HG03097 (cell line): ENCODE results near the gene PXDC1.

ENCODE experiments used
- ATAC-seq: cut with Tn5 transposase; IDR thresholded peaks from one replicate; pipeline ENCODE4 v1.9.1; 2021; ENCODE audit not compliant: unreplicated experiment, low FRiP score

Gene PXDC1, protein sequence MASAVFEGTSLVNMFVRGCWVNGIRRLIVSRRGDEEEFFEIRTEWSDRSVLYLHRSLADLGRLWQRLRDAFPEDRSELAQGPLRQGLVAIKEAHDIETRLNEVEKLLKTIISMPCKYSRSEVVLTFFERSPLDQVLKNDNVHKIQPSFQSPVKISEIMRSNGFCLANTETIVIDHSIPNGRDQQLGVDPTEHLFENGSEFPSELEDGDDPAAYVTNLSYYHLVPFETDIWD

DNA sequence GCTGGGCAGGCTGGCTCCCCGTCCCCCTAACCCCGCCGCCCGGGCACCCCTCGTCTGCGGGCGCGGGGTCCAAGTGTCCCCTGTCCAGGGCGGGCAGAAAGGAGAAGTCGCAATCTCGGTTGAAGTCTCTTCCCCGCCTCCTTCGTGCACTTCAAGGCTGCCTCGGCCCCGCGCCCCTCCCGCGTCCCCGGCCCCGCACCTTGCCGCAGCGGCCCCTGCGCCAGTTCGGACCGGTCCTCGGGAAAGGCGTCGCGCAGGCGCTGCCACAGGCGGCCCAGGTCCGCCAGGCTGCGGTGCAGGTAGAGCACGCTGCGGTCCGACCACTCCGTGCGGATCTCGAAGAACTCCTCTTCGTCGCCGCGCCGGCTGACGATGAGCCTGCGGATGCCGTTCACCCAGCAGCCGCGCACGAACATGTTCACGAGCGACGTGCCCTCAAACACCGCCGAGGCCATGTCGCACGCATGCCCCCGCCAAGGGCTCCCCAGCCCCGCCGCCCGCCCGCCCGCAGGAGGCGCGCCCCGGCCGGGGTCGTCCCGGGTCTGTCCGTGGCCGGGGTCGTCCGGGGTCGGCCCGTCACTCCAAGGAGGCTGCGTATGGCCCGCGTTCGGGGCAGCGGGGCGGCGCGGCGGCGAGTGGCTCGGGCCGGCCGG is at the start of gene PXDC1:
Gene PXDC1, minus strand, starts transcription at position 637 of the 653 bp plus-strand sequence. Its CDS starts 182 bp downstream, at position 455.
- ATAC-seq = no peak

GRCh38 chr6:3800850-3801591 is 49.5 kb upstream of the PXDC1 start:
- no peak for ATAC-seq

DNA sequence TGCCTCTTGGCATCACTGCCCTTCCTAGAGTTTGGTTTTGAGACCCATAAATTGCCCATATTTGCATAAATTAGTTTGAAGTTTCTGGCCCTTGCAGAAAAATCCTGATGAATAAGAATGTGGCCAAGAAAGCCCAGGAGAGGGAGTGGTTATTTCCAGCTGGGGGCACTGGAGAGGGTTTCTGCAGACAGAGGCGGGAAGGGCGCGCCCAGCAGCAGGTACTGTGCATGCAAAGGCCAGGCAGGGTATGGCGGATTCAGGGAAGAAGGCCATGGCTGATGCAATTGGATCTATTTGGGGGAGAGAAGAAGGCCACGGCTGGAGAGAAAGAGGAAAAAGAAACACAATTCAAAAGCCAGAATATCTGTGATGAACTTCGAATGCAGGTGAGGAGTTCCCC is 48.2 kb upstream of the PXDC1 start:
- ATAC-seq = no peak

GRCh38 chr6:3798055-3798919 is 46.8 kb upstream of the PXDC1 start:
- no peak for ATAC-seq

- ATAC-seq = no peak
Observed at GRCh38 chr6:3797231-3798054, 45.9 kb upstream of the PXDC1 start.

- ATAC-seq = no peak
Observed at GRCh38 chr6:3796719-3797041, 45.2 kb upstream of the PXDC1 start.

DNA sequence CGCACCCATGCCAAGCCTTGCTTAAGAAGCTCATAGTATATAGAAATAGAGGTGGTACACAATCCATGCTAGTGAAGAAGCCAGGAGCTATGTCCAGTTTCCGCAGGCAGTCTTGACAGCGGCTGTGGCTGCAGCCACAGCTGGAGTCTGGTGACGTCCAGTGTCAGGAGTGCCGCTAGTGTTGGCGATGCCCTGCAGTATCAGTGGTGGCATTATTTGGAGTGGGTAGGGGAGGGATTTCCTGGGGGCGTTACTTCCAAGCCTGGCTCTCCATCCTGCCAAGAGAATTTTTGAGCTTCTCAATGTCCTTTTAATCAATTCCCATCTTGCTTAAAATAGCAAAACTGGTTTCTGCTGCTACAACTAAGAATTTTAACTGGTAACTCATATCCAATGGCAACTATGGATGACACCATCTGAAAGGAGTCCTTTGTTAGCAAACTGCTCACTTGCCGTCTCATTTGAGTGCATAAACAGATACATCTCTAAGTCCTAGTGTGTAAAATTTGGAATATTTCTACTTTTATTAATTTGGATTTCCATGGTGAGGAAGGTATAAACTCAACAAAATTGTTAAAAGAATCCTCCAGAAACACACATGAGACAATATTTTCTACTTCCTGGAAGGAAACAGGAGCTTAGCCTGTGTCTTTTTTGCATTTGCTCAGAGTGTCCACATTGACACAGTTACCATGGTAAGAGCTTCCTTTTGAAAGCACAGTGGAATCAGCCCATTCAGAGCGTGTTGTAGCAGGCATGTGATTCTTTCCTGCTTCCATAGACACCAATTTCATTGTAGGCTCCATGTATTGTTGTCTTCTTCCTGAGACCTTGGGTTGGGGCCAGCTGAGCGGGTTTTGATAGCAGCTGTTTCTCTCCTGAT is 44.6 kb upstream of the PXDC1 start:
- no peak for ATAC-seq

GRCh38 chr6:3794092-3794491 is 42.6 kb upstream of the PXDC1 start:
- peak; percentile 61 for ATAC-seq

DNA sequence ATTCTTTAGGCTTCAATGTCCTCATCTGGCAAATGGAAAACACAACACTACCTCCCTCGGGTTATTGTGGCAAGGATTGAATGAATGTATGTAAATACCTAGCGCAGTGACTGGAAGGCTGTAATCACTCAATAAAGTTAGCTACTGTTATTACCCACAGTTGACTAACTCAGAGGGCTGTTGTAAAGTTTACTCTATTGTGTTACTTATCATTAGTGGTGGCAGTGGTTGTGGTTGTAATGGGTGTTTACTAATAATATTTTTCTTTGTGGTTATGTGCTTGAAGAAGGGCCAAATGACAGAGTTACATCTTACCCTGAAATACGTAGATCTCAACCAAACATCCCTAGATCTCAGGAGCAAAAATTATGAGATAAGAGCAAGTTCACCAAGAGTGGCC is 42.0 kb upstream of the PXDC1 start:
- no peak for ATAC-seq

DNA sequence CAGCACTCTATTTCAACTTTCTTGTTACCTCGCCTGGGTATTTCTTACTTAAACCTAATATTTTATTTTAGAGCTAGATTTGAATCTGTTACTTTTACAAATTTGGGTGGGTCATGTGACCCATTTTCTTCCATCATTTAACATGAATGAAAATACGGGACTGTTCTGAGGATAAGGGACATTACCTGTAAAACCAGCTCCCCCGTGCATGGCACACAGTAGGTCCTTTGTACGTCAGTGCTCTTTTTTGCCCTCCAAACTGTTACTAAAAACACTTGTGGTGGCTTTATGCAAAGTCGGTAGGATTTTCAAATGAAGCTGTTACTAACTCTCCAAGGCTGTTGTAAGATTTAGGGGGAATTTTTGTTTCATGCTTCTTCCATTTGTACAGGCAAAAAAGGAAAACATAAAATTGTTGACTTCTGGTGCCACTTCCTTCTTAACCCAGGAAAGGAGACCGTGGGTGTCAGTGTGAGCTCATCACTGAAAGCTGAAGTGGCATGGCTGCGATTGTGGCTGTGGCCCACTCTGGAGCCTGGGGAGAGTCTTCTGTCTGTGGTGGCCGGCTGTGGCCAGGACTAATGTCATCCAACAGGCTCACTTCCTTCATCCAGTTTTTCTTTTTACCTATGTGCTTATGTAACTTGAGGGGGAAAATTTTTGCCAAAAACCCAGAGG is 40.2 kb upstream of the PXDC1 start:
- ATAC-seq = no peak

DNA sequence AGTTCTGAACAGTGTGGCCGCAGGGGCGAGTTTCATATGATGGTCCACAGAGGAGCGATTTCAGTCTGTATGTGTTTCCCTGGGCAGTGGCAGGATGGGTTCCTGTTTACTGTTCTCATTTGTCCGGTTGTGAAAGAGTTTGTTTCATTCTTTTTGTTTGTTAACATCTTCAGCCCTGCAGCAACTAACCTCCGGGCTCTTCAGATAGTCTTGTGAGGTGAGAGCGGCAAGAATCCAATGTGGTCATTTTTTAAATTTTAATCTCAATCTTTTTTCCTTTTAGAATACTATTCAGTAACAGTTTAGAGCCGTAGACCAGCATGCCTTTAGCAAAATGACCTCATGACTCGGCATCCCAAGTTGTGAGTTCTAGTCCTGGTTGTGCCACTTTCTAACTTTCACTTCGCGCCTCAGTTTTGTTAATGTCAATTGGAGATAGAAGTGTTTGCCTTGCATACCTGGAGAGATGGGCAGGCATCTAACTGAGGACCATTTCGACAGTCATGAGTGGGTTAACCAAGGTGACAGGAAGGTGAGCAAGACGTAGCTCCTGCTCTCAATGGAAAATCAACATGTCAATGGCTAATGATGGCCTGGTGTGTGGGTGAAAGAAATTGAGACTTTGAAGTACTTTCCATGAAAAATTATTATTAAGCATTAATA is 38.5 kb upstream of the PXDC1 start:
- ATAC-seq = no peak

DNA sequence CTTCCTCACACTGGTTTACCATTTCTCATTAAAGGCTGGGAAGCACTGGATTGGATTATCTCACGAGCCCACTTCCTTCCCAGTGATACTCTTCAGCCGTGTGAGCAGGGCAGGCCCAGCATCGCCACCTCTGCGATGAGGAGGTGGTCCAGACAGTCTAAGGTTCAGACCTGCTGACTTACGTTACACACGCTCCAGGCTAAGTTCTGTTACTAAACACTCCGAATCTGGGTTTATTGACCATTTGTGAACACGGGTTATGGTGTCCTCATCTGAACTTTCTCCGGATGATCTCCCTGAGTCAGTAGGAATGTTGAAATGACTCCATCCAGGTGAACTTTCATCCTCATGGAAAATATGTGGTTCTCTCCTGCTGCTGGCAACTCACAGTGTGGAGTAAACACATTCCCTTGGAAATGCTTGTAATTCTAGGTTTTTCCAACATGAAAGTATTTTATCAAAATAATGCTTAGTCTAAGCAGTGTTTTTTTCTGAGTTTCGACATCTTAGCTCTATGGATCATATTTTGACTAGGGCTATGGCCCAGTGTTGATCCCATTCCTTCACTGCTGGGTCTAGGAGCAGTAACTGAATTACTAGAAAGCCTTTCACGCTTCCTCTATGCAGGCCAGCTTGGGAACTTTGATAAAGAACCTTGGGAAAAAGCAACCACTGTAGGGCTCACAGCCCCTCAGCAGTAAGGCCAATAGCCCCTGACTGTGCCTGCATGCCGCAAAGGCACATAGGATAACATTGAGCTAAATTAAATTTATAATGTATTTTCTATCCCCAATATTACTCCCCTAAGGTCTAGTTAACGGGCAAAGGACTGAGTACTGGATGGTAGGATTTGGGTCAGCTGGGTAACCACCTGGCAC is 37.7 kb upstream of the PXDC1 start:
- no peak for ATAC-seq

GRCh38 chr6:3788408-3789017 is 37.0 kb upstream of the PXDC1 start:
- no peak for ATAC-seq

DNA sequence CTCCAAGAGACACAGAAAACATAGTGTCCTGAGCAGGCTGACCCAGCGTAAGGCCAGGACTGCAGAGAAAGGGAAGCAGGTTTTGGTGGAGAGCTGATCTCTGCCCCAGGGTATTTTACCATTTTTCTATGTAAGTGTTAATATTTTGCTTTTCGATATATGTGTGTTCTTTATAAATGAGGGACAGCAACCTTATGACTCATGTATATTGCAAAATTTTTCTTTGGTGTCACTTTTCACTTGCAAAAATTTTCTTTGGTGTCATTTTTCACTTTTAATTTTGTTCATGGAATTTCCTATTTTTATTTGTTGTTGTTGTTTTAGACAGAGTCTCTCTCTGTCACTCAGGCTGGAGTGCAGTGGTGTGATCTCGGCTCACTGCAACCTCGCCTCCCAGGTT is 34.6 kb upstream of the PXDC1 start:
- ATAC-seq = no peak

GRCh38 chr6:3785745-3786098 is 34.2 kb upstream of the PXDC1 start:
- ATAC-seq = no peak

DNA sequence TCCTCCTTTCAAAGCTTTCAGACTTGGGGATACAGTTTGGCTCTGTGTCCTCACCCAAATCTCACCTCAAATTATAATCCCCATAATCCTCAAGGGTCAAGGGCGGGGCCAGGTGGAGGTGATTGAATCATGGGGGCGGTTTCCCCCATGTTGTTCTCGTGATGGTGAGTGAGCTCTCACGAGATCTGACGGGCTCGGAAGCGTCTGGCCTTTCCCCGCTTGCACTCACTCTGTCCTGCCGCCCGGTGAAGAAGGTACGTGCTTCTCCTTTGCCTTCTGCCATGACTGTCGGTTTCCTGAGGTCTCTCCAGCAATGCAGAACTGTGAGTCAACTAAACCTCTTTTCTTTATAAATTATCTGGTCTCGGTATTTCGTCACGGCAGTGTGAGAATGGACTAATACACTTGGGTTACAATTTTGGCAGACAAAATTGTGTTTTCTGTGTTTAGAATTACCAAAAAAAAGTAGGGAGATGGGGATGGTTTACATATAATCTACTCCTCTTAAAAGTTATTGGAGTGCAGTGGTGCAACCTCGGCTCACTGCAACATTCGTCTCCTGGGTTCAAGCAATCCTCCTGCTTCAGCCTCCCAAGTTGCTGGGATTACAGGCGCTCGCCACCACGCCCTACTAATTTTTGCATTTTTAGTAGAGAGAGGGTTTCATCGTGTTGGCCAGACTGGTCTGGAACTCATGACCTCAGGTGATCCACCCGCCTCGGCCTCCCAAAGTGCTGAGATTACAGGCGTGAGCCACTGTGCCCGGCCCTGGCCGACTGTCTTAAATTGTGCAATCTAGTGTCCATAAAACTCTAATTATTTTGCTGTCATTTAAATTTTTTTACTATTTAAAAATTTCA is 33.6 kb upstream of the PXDC1 start:
- ATAC-seq = no peak
